HCEC 1CT (cell line): ENCODE measurements around the gene MBD3L4.
"Not testable (repeated sequence)": the region's sequence is repeated elsewhere in the genome, so short reads cannot be mapped to it uniquely, and the experiment has no call there.

Source experiments
- DNase-seq: peaks from one replicate; pipeline ENCODE4 v3.0.0-alpha.2; 2017

The MBD3L4 gene

DNA sequence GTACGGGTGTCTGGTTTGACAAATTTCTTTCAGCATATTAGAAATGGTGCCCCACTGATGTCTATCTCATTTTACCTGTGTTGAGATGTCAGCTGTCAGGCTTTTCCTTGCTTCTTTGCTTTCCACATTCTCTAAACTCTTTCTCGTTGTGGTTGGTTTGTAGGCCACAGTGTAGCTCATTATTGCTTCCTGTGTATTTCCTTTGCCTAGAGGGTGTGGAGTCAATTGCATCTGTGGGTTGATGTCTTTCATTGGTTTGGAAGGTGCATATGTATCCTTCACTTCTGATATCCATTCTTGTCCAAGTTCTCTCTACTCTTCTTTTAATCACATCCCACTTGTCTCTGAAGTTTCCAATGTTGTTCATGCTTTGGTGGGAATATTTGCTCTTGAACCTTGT is 1.6 kb upstream of the MBD3L4 start:
- not testable (repeated sequence) for DNase-seq

DNA sequence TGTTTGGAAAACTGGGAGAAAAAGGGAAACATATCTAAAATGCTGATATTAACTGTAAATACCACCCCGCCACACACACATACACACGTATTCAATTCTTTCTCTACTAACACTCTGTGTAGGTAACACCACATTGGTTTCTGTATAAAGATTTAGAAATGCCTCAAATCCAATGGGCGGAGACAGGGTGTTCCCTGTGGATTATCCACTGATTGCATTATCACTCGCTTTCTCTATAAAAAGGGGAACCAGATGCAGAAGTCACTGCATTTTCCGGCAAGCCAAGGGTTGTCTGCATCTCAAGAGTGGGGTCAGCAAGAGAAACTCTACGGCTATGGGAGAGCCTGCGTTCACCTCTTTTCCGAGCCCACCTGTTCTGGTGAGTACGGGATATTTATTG is 9.7 kb downstream of the MBD3L4 start, which contains the start of gene MBD3L5:
TSS of gene MBD3L5 (plus strand) at position 301 of the 400 bp plus-strand sequence. CDS start at position 335, 34 bp downstream.
- DNase-seq = not testable (repeated sequence)

DNA sequence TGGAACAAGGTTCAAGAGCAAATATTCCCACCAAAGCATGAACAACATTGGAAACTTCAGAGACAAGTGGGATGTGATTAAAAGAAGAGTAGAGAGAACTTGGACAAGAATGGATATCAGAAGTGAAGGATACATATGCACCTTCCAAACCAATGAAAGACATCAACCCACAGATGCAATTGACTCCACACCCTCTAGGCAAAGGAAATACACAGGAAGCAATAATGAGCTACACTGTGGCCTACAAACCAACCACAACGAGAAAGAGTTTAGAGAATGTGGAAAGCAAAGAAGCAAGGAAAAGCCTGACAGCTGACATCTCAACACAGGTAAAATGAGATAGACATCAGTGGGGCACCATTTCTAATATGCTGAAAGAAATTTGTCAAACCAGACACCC is 11.2 kb downstream of the MBD3L4 start:
- DNase-seq = not testable (repeated sequence)

DNA sequence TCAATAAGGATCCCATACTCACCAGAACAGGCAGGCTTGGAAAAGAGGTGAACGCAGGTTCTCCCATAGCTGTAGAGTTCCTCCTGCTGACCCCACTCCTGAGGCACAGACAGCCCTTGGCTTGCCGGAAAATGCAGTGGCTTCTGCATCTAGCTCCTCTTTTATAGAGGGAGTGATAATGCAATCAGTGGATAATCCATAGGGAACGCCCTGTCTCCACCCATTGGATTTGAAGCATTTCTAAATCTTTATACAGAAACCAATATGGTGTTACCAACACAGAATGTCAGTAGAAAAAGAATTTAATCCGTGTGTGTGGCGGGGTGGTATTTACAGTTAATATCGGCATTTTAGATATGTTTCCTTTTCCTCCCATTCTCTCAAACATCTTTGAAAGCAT is 18.6 kb downstream of the MBD3L4 start, which contains the start of gene MBD3L2B:
TSS of gene MBD3L2B (minus strand) at position 101 of the 400 bp plus-strand sequence. CDS start at position 67, 34 bp downstream.
- not testable (repeated sequence) for DNase-seq

DNA sequence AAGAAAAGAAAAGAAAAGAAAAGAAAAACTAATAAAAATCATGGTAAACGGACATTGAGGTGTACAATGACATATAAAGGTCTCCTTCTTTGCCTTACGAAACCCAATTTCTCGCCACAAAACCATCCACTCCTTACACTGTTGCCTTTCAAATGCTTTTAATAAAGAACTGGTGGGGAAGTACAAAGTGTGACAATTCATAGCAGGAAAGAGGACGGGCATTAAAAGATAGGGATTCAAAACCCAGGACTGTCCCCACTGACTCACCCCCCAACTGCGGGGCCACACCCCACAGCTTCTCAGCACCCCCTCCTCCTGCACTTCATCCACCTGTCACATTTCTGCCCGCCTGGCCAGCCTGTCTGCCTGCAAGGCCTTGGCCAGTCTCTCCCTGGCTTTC is 21.2 kb downstream of the MBD3L4 start:
- no peak for DNase-seq

DNA sequence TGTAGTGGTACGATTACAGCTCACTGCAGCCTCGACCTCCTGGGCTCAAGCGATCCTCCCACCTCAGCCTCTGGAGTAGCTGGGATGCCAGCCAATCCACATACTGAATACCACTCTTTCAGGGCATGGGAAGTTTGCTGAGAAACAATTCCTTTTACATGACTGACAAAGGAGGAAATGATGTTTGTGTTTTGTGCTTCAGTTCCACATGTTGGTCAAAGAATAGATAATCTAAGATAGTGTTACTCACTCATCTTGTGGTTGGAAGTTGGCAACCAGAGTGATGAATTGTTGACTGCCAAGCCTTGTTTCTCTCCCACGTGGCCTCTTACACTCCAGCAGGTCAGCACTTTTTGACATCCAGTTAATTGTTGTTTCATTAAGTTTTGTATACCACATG is 26.3 kb downstream of the MBD3L4 start:
- peak; percentile 59 for DNase-seq

DNA sequence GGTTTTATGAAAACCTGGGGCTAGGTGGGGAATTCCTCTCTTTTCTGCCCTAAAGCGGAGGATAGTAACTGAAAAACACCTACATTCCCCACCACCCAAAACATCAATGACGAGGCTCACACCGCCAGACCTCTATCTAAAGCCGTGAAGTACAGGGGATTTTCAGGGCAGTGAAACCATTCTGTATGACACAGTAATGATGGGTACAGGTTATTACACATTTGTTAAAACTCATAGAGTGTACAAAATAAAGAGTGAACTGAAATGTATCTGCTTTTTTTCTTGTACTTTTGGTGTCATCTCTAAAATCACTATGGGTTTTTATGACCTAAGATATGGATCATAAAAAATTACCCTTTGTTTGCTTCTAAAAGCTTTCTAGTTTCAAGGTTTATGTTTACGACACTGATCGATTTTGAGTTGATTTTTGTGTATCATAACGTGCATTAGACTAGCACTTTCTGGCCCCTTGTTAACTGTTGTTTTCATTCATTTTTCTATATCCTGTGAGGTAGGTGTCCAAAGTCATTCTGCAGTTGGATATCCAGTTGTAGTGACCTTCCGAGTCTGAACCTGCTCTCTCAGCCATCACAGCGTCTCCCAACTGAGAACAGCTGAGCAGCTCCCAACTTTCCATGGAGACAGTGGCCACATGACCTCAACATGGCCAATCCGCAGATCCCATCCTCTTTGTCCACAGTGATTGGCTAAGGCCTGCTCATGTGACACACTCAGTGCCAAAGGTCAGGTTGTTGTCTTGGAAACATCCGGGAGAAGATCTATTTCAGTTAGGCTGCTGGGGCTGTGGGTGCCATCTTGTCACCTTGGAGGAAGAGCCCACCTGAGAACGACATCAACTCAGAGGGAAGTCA is 29.0 kb downstream of the MBD3L4 start:
- no peak for DNase-seq

DNA sequence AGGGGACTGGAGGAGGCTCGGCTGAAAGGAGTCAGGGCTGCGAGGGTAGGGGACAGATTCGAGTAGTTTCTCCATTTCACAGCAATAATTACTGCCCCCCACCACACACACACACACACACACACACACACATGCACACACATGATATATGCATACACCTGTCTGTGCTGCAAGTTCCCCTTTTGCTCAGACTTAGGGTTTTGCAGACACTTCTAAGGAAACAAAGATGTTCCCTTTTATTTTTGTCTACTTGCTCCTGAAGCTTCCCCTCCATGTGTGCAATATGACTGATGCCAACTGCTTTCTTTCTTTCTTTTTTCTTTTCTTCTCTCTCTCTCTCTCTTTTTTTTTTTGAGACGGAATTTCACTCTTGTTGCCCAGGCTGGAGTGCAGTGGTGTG is 32.1 kb downstream of the MBD3L4 start:
- DNase-seq = no peak

DNA sequence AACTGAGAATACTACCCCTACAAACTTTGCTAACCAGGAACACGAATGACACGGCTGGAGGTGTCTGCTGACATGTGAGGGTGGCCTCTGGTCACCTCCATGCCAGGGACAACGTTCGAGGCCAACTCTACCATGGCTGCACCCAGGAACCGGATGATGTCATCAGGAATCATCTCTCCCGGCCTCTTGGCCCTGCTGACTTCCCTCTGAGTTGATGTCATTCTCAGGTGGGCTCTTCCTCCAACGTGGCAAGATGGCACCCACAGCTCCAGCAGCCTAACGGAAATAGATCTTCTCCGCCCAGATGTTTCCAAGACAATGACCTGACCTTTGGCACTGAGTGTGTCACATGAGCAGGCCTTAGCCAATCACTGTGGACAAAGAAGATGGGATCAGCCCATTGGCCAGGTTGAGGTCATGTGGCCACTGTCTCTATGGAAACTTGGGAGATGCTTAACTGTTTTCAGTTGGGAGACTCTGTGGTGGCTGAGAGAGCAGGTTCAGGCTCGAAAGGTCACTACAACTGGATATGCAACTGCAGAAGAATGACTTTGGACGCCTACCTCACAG is 33.8 kb downstream of the MBD3L4 start:
- no peak for DNase-seq

DNA sequence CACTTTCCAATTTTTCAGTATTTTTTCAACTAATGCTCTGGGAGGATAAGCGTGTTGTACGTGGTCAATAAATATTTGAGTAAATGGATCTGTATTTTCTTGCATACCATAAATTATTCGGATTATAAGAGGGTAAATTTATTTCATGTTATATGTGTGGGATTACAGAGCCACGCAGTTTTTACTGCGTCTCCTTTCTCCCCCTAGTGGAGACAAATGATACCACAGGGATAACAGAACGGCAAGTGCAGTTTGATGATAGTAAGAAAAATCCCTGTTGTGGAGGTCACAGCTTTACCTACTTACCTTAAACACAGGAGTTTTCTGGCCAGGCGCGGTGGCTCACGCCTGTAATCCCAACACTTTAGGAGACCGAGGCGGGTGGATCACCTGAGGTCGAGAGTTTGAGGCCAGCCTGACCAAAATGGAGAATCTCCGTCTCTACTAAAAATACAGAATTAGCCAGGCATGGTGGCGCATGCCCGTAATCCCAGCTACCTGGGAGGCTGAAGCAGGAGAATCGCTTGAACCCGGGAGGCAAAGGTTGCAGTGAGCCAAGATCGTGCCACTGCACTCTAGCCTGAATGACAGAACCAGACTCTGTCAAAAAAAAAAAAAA is 35.6 kb downstream of the MBD3L4 start:
- DNase-seq = peak; percentile 20

DNA sequence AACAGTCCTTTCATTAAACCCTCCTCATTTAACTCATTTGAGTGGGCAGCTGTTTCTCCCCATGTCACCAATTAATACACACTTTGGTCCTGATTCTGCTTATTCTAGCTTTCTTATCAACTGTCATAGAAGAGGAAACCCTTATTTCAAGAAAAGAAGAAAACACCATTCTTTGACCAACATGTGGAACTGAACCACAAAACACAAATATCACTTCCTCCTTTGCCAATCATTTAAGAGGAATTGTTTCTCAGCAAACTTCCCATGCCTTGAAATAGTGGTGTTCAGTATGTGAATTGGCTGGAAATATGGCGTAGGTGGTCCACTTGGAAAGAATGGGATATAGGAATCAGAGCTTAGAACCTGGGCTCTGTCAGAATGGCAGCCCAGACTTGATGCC is 39.2 kb downstream of the MBD3L4 start:
- no peak for DNase-seq

DNA sequence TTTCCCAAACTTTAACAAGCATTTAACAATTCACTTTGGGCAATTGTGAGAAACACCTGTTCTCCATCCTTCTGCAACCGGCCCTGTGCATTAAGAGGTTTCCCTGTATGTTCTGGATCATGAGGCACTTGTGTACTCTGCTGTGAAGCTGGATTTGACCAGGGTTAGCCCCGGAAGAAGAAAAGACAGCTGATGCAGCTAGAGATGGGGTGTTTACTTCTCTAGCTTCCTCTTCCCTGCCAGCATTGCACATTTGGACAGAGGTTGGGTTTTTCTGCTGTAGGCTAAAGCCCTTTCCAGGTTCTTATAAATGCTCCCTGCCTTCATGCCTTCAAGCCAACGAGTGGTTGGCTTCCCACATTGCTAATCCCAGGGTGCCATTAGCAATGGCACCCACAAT is 39.6 kb downstream of the MBD3L4 start:
- no peak for DNase-seq

DNA sequence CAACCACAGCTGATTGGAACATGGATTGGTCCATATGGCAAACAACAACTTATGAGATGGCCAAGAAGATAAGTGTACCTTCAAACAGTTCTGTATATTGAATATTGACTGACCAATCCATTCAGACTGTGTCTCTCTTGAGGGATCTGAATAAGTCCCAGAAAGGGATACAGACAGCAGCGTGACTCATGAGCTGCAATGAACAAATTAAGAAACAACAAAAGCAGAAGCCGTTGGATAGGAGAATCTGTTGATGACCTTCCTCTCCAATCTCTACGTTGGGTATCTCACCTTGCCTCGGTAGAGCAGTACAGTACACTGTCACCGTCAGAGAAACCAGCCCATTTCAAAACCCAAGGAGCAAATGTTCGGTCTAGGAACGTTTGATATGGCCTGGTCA is 40.0 kb downstream of the MBD3L4 start:
- no peak for DNase-seq

DNA sequence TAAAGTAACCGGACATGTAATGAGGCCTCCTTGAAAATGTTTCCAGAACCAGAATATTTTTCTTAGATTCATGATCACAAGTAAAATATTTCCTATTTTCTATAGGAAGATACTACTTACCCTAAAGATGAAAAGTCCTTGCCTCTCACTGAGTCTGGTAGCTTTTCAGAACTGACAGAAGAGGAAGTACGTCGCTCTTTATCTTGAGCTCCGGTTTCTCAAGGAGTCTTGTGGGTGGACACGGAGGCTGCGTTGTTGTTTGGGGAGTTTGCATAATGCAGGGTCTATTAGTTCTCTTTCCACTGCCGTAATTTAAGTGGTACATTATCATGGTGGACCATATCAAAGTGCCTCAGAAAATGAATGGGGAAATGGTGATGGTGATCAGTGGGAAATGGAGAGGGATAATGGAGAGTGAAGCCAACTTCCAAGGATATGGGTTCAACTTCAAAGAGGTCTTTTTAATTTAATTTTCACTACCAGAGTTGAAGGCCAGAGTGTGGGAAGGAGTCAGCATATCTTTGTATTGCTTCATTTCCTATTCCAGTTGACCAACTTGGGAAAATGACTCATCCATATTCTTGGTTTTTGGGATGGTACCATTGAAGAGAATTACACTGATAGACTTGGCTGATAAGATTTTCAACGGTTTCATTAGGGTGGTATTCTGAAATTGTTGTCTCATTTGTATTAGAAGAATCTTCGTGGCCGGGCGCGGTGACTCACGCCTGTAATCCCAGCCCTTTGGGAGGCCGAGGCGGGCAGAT is 42.1 kb downstream of the MBD3L4 start:
- DNase-seq = peak; percentile 18

DNA sequence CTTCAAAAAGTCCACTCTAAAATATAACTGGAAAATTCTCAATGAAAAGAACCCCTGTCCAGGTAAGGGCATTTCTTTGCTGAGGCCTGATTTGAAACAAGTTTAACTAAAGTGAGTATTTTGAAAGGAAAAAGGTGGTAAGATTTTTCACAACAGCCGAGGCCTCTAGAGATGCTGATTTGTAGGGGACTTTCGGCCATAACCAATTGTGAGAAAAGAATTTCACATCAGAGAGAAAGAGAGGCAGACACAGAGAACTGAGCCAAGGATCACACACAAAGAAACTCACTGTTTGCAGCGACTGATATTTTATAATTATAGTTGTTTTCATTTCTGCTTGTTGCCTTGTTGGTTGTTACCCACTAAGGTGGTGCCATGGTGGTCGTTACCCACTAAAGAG is 43.2 kb downstream of the MBD3L4 start:
- no peak for DNase-seq

DNA sequence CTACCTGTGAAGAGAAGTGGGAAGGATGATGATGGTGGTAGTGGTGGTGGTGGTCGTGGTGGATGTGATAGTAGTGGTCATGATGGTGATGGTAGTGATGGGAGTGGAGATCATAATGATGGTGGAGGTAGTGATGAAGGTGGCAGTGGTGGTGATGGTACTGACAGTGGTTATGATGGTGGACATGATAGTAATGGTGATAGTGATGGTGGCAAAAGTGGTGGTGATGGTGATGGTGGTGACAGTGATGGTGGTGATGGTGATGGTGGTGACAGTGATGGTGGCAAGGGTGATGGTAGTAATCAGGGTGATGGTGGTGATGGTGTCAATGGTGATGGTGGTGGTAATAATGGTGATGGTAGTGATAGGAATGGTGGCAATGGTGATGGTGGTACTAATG is 44.9 kb downstream of the MBD3L4 start:
- DNase-seq = no peak

DNA sequence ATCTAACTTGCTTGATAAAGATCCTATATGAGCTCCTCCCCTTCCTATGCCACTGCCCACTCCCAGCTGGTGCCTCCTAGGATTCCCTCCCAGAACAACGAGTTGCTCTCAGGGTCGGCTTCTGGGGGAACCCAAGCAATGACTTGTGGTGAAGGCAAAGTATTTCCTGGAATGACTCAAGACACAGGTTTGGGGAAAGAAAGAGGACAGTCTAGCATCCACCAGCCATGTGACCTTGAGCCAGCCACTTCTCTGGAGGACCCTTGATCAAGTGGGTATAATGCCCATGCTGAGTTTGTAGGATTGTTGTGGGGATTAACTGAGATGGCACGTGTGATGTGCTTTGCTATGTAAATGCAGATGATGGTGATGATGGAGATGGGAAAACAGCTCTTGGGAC is 51.7 kb downstream of the MBD3L4 start:
- no peak for DNase-seq

DNA sequence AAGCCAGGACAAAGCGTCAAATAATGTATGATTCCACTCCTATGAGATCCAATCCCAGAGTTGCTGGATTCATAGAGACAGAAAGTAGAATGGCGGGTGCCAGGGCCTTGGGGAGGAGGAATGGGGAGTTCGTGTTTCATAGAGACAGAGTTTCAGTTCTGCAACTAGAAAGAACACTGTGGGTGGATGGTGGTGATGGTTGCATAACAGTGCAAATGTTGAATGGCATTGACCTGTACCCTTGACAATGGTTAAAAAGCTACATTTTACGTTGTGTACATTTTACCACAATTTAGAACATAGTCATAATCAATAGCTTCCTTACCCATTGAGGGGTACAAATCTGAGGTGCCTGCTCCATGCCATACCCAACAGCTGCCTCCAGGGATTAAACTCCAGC is 52.1 kb downstream of the MBD3L4 start:
- DNase-seq = no peak
